Breast epithelium (tissue), 3 donors: ENCODE results near the gene ABCA1.
"Not testable (repeated sequence)": the region's sequence is repeated elsewhere in the genome, so short reads cannot be mapped to it uniquely, and the experiment has no call there.

Experiments
- CTCF ChIP-seq, 3 donors: fragments of 450-650 bp; IDR thresholded peaks; one replicate each; pipeline ENCODE4 v1.5.1; 2016 to 2017; ENCODE audit warnings: antibody characterized with exemption in 3 of 3, mild to moderate bottlenecking in 3 of 3, moderate library complexity in 3 of 3
- POLR2A ChIP-seq: fragments of 450-650 bp; IDR thresholded peaks from one replicate; pipeline ENCODE4 v1.6.1; 2016; ENCODE audit warnings: antibody characterized with exemption, mild to moderate bottlenecking, moderate library complexity

GRCh38 chr9:104898376-104898775, 29.6 kb downstream of the ABCA1 start:
- not testable (repeated sequence) for TF ChIP-seq CTCF (IDR thresholded peaks at IDR 0.05); POLR2A
